ENCODE measurements around the gene ETF1.
A peak's percentile ranks its signal among the peaks of the same experiment; 100 is the strongest.

ETF1 gene

DNA sequence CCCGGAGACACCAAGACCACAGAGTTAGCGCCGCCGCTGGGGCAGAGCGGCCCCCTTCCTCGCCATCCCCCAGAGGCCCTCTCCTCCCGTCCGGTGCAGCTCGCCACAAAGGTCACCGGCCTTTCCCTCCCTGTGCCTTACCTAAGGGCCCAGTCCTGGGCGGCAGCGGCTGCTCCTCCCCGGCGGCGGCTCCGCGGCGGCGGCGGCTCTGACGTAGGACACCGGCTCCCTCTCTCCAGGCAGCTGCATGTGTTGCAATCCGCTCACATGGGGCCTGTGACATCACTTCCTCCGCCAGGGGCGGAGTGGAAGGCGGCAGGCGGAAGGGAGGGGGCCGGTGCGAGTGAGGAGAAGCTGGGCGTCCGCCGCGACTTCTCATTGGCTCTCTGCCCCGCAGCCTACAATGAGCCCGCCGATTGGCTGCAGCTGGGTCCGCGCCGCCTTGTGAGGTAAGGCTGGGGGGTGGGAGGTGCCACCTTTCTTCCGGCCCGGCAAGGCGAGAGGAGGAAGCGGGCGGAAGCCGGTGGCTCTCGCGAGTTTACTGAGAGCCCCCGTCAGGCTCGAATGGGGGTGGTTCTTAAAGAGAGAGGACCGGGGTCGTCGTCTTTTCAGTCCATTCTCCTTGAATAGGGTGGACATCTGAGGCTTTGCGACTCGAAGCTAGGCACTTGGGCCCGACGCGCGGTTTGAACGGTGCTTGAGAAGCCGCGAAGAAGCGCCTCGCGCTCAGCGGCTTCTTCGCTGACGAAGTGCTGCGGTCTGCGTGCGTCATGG is at the start of gene ETF1:
TSS of gene ETF1 (minus strand) at position 281 of the 774 bp plus-strand sequence. CDS start 318 bp downstream, outside the sequence.
- peak within 1 kb of the TSS; percentile 93 for H3K9ac ChIP-seq
- H3K27ac ChIP-seq, result peak within 1 kb of the TSS; percentile 91
- H3K79me2 ChIP-seq (ENCODE audit: insufficient read depth, low read depth), result peaks cover 90% of the 10 kb centered on the region
- no peaks in the 10 kb centered on the region for H3K27me3 ChIP-seq (ENCODE audit: insufficient read depth, low read depth)
- peak within 1 kb of the TSS; percentile 33 for H3K4me3 ChIP-seq (IDR thresholded peaks at IDR 0.05; ENCODE audit: insufficient read depth, low read depth, low read length)
- peaks cover 17% of the 10 kb centered on the region; the same call in 1 of the 2 replicates for H4K20me1 ChIP-seq (ENCODE audit: insufficient read depth)
- peak within 1 kb of the TSS; percentile 96 for H3K4me2 ChIP-seq
- TF ChIP-seq, protein P1, sequence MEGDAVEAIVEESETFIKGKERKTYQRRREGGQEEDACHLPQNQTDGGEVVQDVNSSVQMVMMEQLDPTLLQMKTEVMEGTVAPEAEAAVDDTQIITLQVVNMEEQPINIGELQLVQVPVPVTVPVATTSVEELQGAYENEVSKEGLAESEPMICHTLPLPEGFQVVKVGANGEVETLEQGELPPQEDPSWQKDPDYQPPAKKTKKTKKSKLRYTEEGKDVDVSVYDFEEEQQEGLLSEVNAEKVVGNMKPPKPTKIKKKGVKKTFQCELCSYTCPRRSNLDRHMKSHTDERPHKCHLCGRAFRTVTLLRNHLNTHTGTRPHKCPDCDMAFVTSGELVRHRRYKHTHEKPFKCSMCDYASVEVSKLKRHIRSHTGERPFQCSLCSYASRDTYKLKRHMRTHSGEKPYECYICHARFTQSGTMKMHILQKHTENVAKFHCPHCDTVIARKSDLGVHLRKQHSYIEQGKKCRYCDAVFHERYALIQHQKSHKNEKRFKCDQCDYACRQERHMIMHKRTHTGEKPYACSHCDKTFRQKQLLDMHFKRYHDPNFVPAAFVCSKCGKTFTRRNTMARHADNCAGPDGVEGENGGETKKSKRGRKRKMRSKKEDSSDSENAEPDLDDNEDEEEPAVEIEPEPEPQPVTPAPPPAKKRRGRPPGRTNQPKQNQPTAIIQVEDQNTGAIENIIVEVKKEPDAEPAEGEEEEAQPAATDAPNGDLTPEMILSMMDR (conservative IDR thresholded peaks at IDR 0.05; ENCODE audit: low read depth, low read length), result no peak
- peaks cover 51% of the 10 kb centered on the region for H3K4me1 ChIP-seq (ENCODE audit: low read depth, poor library complexity, severe bottlenecking)
- H2AFZ ChIP-seq (ENCODE audit: low read depth), result peak within 1 kb of the TSS; percentile 64
- H3K36me3 ChIP-seq (ENCODE audit: insufficient read depth), result no peaks in the 10 kb centered on the region; the same call in 1 of the 2 replicates

DNA sequence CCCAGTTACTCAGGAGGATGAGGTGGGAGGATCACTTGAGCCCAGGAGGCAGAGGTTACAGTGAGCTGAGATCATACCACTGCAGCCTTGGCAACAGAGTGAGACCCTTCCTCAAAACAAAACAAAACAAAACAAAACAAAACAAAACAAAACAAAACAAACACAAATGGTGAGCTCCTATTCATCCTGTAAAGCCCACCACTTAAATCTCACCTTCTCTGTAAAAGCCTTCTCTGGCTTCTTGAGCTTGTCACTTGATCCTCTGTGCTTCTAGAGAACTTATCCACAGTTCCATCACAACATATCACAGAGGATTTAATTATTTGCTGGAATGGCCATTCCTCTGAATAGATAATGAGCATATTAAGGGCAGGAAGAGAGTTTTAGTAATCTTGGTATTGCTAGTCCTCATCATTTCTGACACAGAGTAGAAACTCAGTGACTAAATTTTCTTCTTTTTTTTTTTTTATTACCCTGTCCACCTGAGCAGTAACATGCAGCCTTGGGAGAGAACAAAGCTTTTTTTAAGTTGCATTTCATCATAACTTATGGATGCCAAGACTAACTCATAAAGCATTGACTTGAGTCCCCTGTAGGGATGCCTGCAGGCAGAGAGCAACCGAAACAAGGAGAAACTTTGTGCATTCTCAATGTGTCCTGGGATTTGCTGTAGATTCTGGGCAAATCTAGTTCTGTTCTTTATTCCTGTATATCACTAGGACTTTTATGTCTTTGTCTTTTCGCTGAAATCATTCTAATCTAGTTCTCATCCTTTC is 45.2 kb upstream of the ETF1 start:
- H3K4me2 ChIP-seq, result no peak overlapping the region
- no peak overlapping the region for H2AFZ ChIP-seq (ENCODE audit: low read depth)
- no peaks in the 10 kb centered on the region for H3K27me3 ChIP-seq (ENCODE audit: insufficient read depth, low read depth)
- no peak overlapping the region for H3K9ac ChIP-seq
- H4K20me1 ChIP-seq (ENCODE audit: insufficient read depth), result no peaks in the 10 kb centered on the region
- H3K36me3 ChIP-seq (ENCODE audit: insufficient read depth), result no peaks in the 10 kb centered on the region
- H3K79me2 ChIP-seq (ENCODE audit: insufficient read depth, low read depth), result no peaks in the 10 kb centered on the region
- H3K4me3 ChIP-seq (IDR thresholded peaks at IDR 0.05; ENCODE audit: insufficient read depth, low read depth, low read length), result no peak overlapping the region
- no peak overlapping the region for H3K27ac ChIP-seq
- H3K4me1 ChIP-seq (ENCODE audit: low read depth, poor library complexity, severe bottlenecking), result no peaks in the 10 kb centered on the region
- TF ChIP-seq, protein P1 (conservative IDR thresholded peaks at IDR 0.05; ENCODE audit: low read depth, low read length), result no peak

DNA sequence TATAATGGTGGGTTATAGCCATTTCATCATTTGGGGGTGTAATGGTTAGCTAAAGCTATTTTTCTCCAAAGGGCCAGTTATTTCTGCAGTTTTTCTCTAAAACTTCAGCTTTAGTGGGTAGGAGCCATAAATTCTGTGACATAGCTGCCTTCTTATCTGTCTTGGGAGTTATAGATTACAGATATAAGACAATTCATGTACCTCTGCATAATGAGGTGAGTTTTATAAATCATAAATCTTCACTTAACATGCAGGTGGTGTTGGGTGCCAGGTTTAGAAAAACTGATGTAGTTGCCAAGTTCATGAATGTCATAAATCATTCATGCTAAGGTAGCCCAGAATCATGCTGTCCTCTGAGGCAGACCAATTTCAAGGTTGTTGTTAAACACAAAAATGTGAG is 42.1 kb upstream of the ETF1 start:
- Histone ChIP-seq H3K79me2 (ENCODE audit: insufficient read depth, low read depth) (no peaks in the 10 kb centered on the region), H3K36me3 (ENCODE audit: insufficient read depth) (no peaks in the 10 kb centered on the region), H3K4me2 (no peak overlapping the region), H2AFZ (ENCODE audit: low read depth) (no peak overlapping the region), H4K20me1 (ENCODE audit: insufficient read depth) (no peaks in the 10 kb centered on the region), H3K9ac (no peak overlapping the region), H3K4me3 (IDR thresholded peaks at IDR 0.05; ENCODE audit: insufficient read depth, low read depth, low read length) (no peak overlapping the region), H3K27me3 (ENCODE audit: insufficient read depth, low read depth) (no peaks in the 10 kb centered on the region), H3K4me1 (ENCODE audit: low read depth, poor library complexity, severe bottlenecking) (no peaks in the 10 kb centered on the region), H3K27ac (no peak overlapping the region)
- TF ChIP-seq, protein P1 (conservative IDR thresholded peaks at IDR 0.05; ENCODE audit: low read depth, low read length), result no peak

DNA sequence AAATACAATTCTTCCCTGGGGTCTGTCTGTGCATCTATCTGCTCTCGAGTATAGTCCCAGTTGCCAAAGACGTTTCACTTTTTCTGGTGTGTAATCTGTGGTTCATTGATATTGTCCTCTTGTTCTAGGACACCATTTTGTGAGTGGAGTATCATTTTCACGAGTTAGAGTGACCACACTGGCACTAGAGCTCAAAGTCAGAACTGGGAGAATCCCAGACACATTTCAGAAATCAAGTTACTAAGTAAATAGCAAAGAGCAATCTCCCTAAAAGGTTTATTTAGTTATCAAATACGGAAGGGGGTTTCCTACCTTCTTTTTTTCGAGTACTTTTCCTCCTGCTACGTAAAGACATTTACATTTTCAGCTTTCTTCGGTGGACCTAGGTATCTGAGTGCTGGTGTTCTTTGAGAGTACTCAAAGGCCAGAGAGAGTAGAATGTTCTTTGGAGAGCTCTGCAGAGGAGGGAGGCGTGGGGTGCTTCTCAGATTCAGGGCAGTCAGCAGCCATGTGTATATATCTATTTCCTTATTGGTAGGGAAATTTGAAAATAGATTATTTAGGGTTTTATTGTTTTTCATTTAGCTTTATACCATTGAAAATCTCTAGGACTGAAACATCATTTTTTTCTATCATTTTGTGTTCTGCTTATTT is 41.1 kb upstream of the ETF1 start:
- no peak overlapping the region for H3K4me3 ChIP-seq (IDR thresholded peaks at IDR 0.05; ENCODE audit: insufficient read depth, low read depth, low read length)
- no peaks in the 10 kb centered on the region for H3K27me3 ChIP-seq (ENCODE audit: insufficient read depth, low read depth)
- no peak overlapping the region for H3K4me2 ChIP-seq
- no peaks in the 10 kb centered on the region for H4K20me1 ChIP-seq (ENCODE audit: insufficient read depth)
- no peak overlapping the region for H3K27ac ChIP-seq
- H3K36me3 ChIP-seq (ENCODE audit: insufficient read depth), result no peaks in the 10 kb centered on the region
- H3K4me1 ChIP-seq (ENCODE audit: low read depth, poor library complexity, severe bottlenecking), result no peaks in the 10 kb centered on the region
- no peaks in the 10 kb centered on the region for H3K79me2 ChIP-seq (ENCODE audit: insufficient read depth, low read depth)
- TF ChIP-seq, protein P1 (conservative IDR thresholded peaks at IDR 0.05; ENCODE audit: low read depth, low read length), result no peak
- H3K9ac ChIP-seq, result no peak overlapping the region
- H2AFZ ChIP-seq (ENCODE audit: low read depth), result no peak overlapping the region
